ENCODE data around the gene CRYGC.

GRCh38 chr2:208135794-208136715 lies 6.4 kb upstream of the CRYGC start:
- TF ChIP-seq POLR2A (IDR thresholded peaks at IDR 0.05; ENCODE audit: low read depth, low read length) (no peak), POLR2AphosphoS5 (IDR thresholded peaks at IDR 0.05; ENCODE audit: low read depth, low read length) (no peak), TAF1 (IDR thresholded peaks at IDR 0.05; ENCODE audit: low read depth, low read length) (no peak), SPI1 (IDR thresholded peaks at IDR 0.05; ENCODE audit: low read depth, low read length) (no peak), POU2F2 (IDR thresholded peaks at IDR 0.05; ENCODE audit: low read depth, low read length) (no peak)

All from GM12891 (cell line).